ENCODE measurements around the gene SH3BP5.

SH3BP5 gene

GRCh38 chr3:15206662-15207576 is 125.5 kb downstream of the SH3BP5 start:
- TF ChIP-seq CEBPB (IDR thresholded peaks at IDR 0.05), result no peak
- no peak for TF ChIP-seq USF1 (IDR thresholded peaks at IDR 0.05)
- TF ChIP-seq NFIC (IDR thresholded peaks at IDR 0.05), result no peak
- peak; percentile 16; the same call in 1 of the 2 replicates for TF ChIP-seq MAX (IDR thresholded peaks at IDR 0.05)

DNA sequence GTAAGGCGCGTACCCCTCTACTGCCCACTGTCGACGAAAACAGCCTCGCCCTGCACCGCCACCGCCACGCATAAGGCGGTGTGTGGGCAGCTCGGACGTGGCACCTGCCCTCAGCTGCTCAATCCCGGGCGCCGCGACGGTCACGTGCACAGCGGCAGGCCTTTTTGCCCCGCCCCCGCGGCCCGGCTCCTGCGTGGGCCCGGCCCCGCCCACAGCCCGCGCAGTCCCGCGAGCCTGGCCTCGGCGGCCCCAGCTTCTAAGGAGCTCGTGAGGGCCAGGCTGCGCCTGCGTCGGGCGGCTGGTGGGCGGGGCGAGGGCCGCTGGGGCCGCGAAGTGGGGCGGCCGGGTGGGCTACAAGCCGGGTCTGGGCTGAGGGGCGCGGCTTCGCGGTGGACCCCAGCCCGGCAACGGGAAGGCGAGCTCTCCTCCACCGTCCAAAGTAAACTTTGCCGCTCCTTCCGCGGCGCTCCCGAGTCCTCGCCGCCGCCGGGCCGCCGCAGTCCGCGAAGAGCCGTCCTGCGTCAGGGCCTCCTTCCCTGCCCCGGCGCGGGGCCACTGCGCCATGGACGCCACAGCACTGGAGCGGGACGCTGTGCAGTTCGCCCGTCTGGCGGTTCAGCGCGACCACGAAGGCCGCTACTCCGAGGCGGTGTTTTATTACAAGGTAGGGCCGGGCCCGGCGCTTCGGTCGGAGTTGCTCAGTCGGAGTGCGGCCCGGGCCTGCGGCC is 126.3 kb downstream of the SH3BP5 start, which contains the start of gene CAPN7:
TSS of gene CAPN7 (plus strand) at position 313 of the 728 bp plus-strand sequence. CDS start at position 563, 250 bp downstream.
- TF ChIP-seq TAF1 (IDR thresholded peaks at IDR 0.05; ENCODE audit: low read depth), result peak; percentile 69
- no peak for TF ChIP-seq CREB1 (IDR thresholded peaks at IDR 0.05; ENCODE audit: low read depth)
- TF ChIP-seq EGR1 (IDR thresholded peaks at IDR 0.05), result peak; percentile 91
- TF ChIP-seq FOXM1 (IDR thresholded peaks at IDR 0.05; ENCODE audit: borderline replicate concordance, low read depth), result no peak
- 0 out of 2 replicates have a peak, but pooled peaks have one; percentile 21 for TF ChIP-seq REST (IDR thresholded peaks at IDR 0.05; ENCODE audit: low read depth)
- 0 out of 2 replicates have a peak, but pooled peaks have one; percentile 11 for TF ChIP-seq NFIC (IDR thresholded peaks at IDR 0.05)
- peak; percentile 97 for TF ChIP-seq USF1 (IDR thresholded peaks at IDR 0.05)
- TF ChIP-seq YY1 (IDR thresholded peaks at IDR 0.05; ENCODE audit: low read depth), result peak; percentile 82
- TF ChIP-seq RAD21 (IDR thresholded peaks at IDR 0.05; ENCODE audit: low read depth), result no peak
- TF ChIP-seq MAX (IDR thresholded peaks at IDR 0.05), result peak; percentile 97
- TF ChIP-seq EP300 (IDR thresholded peaks at IDR 0.05; ENCODE audit: borderline replicate concordance), result 0 out of 2 replicates have a peak, but pooled peaks have one; percentile 25
- no peak for TF ChIP-seq CEBPB (IDR thresholded peaks at IDR 0.05)
- peak; percentile 54; the same call in 1 of the 2 replicates for TF ChIP-seq TCF12 (IDR thresholded peaks at IDR 0.05; ENCODE audit: low read depth)
- TF ChIP-seq ZBTB7A (IDR thresholded peaks at IDR 0.05; ENCODE audit: low read depth), result peak; percentile 96
- no peak; the same call in 1 of the 2 replicates for TF ChIP-seq TEAD4 (IDR thresholded peaks at IDR 0.05)

- TF ChIP-seq CREB1 (IDR thresholded peaks at IDR 0.05; ENCODE audit: low read depth) (no peak), TEAD4 (IDR thresholded peaks at IDR 0.05) (no peak), NFIC (IDR thresholded peaks at IDR 0.05) (no peak), EP300 (IDR thresholded peaks at IDR 0.05; ENCODE audit: borderline replicate concordance) (no peak), RAD21 (IDR thresholded peaks at IDR 0.05; ENCODE audit: low read depth) (no peak), EGR1 (IDR thresholded peaks at IDR 0.05) (no peak), TAF1 (IDR thresholded peaks at IDR 0.05; ENCODE audit: low read depth) (no peak), MAX (IDR thresholded peaks at IDR 0.05) (no peak), TCF12 (IDR thresholded peaks at IDR 0.05; ENCODE audit: low read depth) (no peak), YY1 (IDR thresholded peaks at IDR 0.05; ENCODE audit: low read depth) (no peak), ZBTB7A (IDR thresholded peaks at IDR 0.05; ENCODE audit: low read depth) (no peak), CEBPB (IDR thresholded peaks at IDR 0.05) (no peak), REST (IDR thresholded peaks at IDR 0.05; ENCODE audit: low read depth) (no peak)
Measured at GRCh38 chr3:15205482-15205933, 126.9 kb downstream of the SH3BP5 start.

All from Ishikawa (cell line).